ENCODE measurements around the gene MYO1D. TPM values are rescaled to one million over a fixed set of nuclear protein-coding genes. Genes with fewer than 3 reads are reported as not detected.

The MYO1D gene
- total and polyA plus RNA-seq, 8 donors, result 11.6 to 727 (median 73.4) TPM

- H3K4me3 ChIP-seq, result no peak overlapping the region
- intact Hi-C loops (cut with DNase I; ENCODE audit: low total_unique reads), result no loop called here
- no peaks in the 10 kb centered on the region for H3K36me3 ChIP-seq
- no peak overlapping the region for H3K27ac ChIP-seq
- TF ChIP-seq POLR2AphosphoS5 (IDR thresholded peaks at IDR 0.05), result no peak
- TF ChIP-seq EP300 (IDR thresholded peaks at IDR 0.05), result no peak
- TF ChIP-seq POLR2A (IDR thresholded peaks at IDR 0.05), result no peak
- no peak for TF ChIP-seq CTCF (IDR thresholded peaks at IDR 0.05)
- WGBS, 5 donors, result 81 to 89% (median 86%) methylated on average over 11 of the region's 11 CpGs
- peaks cover 13 to 21% (median 18%) of the 10 kb centered on the region in 4 donors for H3K4me1 ChIP-seq
- DNase-seq, result peak in 1 of 2 donors; percentile 26
- no peaks in the 10 kb centered on the region for H3K9me3 ChIP-seq
- H3K27me3 ChIP-seq, result peaks cover 0 to 10% (median 0%) of the 10 kb centered on the region in 3 donors
Observed at GRCh38 chr17:32523017-32523680, 353.8 kb downstream of the MYO1D start.

- peak overlapping the region in 1 of 5 donors; percentile 38 for H3K27ac ChIP-seq
- no peak for DNase-seq
- no peak overlapping the region for H3K4me3 ChIP-seq
- H3K36me3 ChIP-seq, result no peaks in the 10 kb centered on the region
- WGBS, 5 donors, result 93 to 97% (median 95%) methylated on average over 9 of the region's 9 CpGs
- H3K4me1 ChIP-seq, result peaks cover 13 to 21% (median 18%) of the 10 kb centered on the region in 4 donors
- H3K27me3 ChIP-seq, result peaks cover 0 to 10% (median 0%) of the 10 kb centered on the region in 3 donors
- H3K9me3 ChIP-seq, result no peaks in the 10 kb centered on the region
- intact Hi-C loops (cut with DNase I; ENCODE audit: low total_unique reads), result no loop called here
- TF ChIP-seq POLR2A (IDR thresholded peaks at IDR 0.05) (no peak), EP300 (IDR thresholded peaks at IDR 0.05) (no peak), POLR2AphosphoS5 (IDR thresholded peaks at IDR 0.05) (no peak), CTCF (IDR thresholded peaks at IDR 0.05) (no peak)
Observed at GRCh38 chr17:32520737-32521404, 356.1 kb downstream of the MYO1D start.

DNA sequence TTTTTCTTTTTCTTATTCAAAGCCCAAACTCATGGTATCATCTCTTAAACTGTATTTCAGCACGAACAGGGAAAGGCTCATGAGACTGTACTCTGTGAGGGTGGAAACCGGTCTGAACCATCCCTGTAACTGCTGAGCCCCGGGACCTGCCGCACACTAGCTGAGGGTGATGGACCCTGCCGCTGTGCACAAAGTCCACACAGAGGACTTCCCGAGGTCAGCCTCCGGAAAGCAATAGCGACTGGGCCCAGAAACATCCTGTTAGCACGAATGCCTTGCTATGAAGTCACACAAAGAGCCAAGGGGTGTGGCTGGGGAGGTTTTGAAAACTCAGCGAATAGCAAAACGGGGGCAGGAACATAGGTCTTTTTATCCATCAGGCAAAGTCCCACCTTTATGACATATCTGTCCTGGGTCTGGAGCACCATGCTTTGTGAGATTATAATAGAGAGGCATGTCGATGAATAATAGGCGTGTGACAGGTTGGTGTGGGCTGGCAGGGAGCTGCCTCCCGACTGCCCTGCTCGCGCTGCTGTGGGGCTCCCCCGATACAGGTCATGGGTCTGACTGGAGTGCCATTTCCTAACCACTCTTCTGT lies 356.7 kb downstream of the MYO1D start:
- Histone ChIP-seq H3K36me3 (no peaks in the 10 kb centered on the region), H3K4me1 (peaks cover 13 to 21% (median 18%) of the 10 kb centered on the region in 4 donors), H3K4me3 (peak overlapping the region in 2 of 4 donors; percentile 55), H3K27ac (peak overlapping the region in 3 of 5 donors; percentile 4 to 38 (median 30)), H3K9me3 (no peaks in the 10 kb centered on the region), H3K27me3 (peaks cover 0 to 10% (median 0%) of the 10 kb centered on the region in 3 donors)
- intact Hi-C loops (cut with DNase I; ENCODE audit: low total_unique reads), result no loop called here
- DNase-seq, result peak; percentile 30 to 83
- 42 to 53% (median 49%) methylated on average over 17 of the region's 17 CpGs for WGBS, 5 donors
- peak in 2 of 3 donors; percentile 24 to 28 for TF ChIP-seq POLR2AphosphoS5 (IDR thresholded peaks at IDR 0.05)
- no peak for TF ChIP-seq CTCF (IDR thresholded peaks at IDR 0.05)

DNA sequence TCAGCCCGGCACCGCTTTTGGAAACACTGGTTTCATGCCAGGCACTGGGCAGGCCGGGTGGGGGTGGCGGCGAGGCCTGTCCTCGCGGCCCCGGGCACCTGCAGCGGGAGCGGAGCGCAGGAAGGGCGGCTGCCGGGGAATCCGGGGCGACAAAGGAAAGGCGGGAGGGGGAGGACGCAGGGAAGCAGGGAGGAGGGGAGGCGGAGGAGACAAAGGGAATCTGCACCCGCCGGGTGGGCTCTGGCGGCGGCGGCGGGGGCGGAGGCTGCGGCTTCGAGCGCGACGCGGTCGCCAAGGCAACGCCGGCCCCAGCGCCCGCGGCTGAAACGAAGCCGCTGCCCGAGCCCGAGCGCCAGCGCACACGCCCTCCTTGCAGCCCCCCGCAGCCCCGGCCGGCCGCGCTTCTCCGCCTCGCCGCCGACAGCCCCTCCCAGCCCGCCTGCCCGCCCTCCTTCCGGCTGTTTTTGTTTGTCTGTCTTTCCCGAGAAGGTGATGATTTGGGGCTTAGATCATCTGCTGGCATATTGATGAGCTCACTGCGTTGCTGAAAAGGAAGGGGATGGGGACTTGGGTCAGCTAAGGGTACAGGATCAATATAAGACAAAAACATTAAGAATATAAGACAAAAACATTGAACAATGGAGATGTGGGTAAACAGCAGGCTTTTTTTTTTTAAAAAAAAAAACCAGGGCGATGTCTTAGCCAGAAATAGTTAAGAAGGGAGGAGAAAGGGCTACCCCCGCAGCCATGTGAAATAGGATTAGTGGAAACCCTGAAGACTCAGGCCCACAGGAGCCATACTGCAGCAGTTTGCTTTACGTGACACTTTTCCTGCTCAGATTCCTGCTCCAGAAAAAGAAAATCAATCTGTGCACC lies 357.5 kb downstream of the MYO1D start:
- intact Hi-C loops (cut with DNase I; ENCODE audit: low total_unique reads), result no loop called here
- H3K27ac ChIP-seq, result peak overlapping the region in 4 of 5 donors; percentile 4 to 38 (median 25)
- H3K4me3 ChIP-seq, result peak overlapping the region; percentile 50 to 55 (median 55)
- no peaks in the 10 kb centered on the region for H3K9me3 ChIP-seq
- 1 to 6% (median 2%) methylated on average over 11 to 61 of the region's 61 CpGs for WGBS, 5 donors
- H3K36me3 ChIP-seq, result no peaks in the 10 kb centered on the region
- DNase-seq, result peak; percentile 63 to 89
- H3K27me3 ChIP-seq, result peaks cover 0 to 10% (median 0%) of the 10 kb centered on the region in 3 donors
- TF ChIP-seq POLR2A (IDR thresholded peaks at IDR 0.05) (no peak), POLR2AphosphoS5 (IDR thresholded peaks at IDR 0.05) (no peak), EP300 (IDR thresholded peaks at IDR 0.05) (no peak), CTCF (IDR thresholded peaks at IDR 0.05) (no peak)
- peaks cover 13 to 21% (median 18%) of the 10 kb centered on the region in 4 donors for H3K4me1 ChIP-seq
